Sigmoid colon (tissue), 7 donors: Measurements from ENCODE around the gene CXCR3. TPM values are rescaled to one million over a fixed set of nuclear protein-coding genes. Genes with fewer than 3 reads are reported as not detected.

Source experiments
- polyA plus RNA-seq, 3 donors: library from polyadenylated mRNA; stranded (reverse); fragments of 200-250 nt; gene quantifications; one replicate each; pipeline ENCODE4 v1.2.3, GENCODE V29; 2013
- total RNA-seq, 4 donors: library from RNA; depleted of rRNA; stranded (reverse); fragments of >200 nt; gene quantifications; one replicate each; pipeline ENCODE4 v1.1.0, GENCODE V29; 2016
- donor health status: healthy with polysubstance abuse.
- donor health status: Bipolar disorder and iron deficiency.
- donor health status: healthy.

Gene CXCR3
- total and polyA plus RNA-seq, 7 donors: 0.60 to 6.5 (median 0.69) TPM; not detected in 4

Other genes with a start within 250 kb of the CXCR3 start
- 100 to 1,000 TPM; 104 to 201 (median 122) TPM for gene OGT, start 85.4 kb downstream of the CXCR3 start, total RNA-seq
- gene OGT, start 85.4 kb downstream of the CXCR3 start, polyA plus RNA-seq: 10 to 100 TPM in 1 of 3 donors, 1 to 10 TPM in 2; 7.8 to 52.5 (median 8.6) TPM
- 1 to 10 TPM; 1.4 to 5.0 (median 3.9) TPM for gene GCNA, start 40.1 kb downstream of the CXCR3 start, total RNA-seq
- 1 to 10 TPM in 1 of 3 donors, under 1 TPM in 2; 0.60 to 1.5 (median 0.69) TPM for gene GCNA, start 40.1 kb downstream of the CXCR3 start, polyA plus RNA-seq
- not detected for gene CXorf49, start 99.8 kb upstream of the CXCR3 start, total RNA-seq
- gene CXorf49, start 99.8 kb upstream of the CXCR3 start, polyA plus RNA-seq: not detected
- not detected for gene CXorf49B, start 144.8 kb upstream of the CXCR3 start, total RNA-seq
- gene CXorf49B, start 144.8 kb upstream of the CXCR3 start, polyA plus RNA-seq: not detected